Liver (tissue), 9 donors: Measurements from ENCODE around the gene ADCYAP1R1. TPM values are rescaled to one million over a fixed set of nuclear protein-coding genes. Genes with fewer than 3 reads are reported as not detected.

Source experiments
- DNase-seq: peaks from one replicate; pipeline ENCODE4 v3.0.0-alpha.2; 2017; ENCODE audit warnings: low spot score
- H3K27ac ChIP-seq, 2 donors: one replicate each; pipeline ENCODE4 v1.7.0; 2013; ENCODE audit warnings: inconsistent platforms in 2 of 2, low read length in 2 of 2, control low read depth in 1 of 2, low read depth in 1 of 2, mild to moderate bottlenecking in 1 of 2
- H3K27me3 ChIP-seq, 4 donors: one replicate each; pipeline versions ENCODE4 v1.6.1 to v1.7.0; 2013; ENCODE audit warnings: low read length in 3 of 4, inconsistent platforms in 1 of 4, mild to moderate bottlenecking in 1 of 4, moderate library complexity in 1 of 4; ENCODE audit not compliant: control insufficient read depth in 4 of 4, insufficient read depth in 4 of 4
- H3K36me3 ChIP-seq, 4 donors: one replicate each; pipeline versions ENCODE4 v1.6.1 to v1.7.0; 2013; ENCODE audit warnings: low read length in 3 of 4, mild to moderate bottlenecking in 3 of 4, low read depth in 1 of 4, moderate library complexity in 1 of 4; ENCODE audit not compliant: control insufficient read depth in 4 of 4, insufficient read depth in 3 of 4
- H3K4me1 ChIP-seq, 4 donors: one replicate each; pipeline versions ENCODE4 v1.6.1 to v1.7.0; 2013; ENCODE audit warnings: low read length in 3 of 4, mild to moderate bottlenecking in 3 of 4, moderate library complexity in 1 of 4; ENCODE audit not compliant: control insufficient read depth in 4 of 4, insufficient read depth in 4 of 4
- H3K4me3 ChIP-seq, 3 donors: one replicate each; pipeline versions ENCODE4 v1.6.1 to v1.7.0; 2013; ENCODE audit warnings: low read length in 3 of 3, control low read depth in 1 of 3, low read depth in 1 of 3, mild to moderate bottlenecking in 1 of 3
- H3K9ac ChIP-seq, 2 donors: one replicate each; pipeline ENCODE4 v1.7.0; 2013; ENCODE audit warnings: low read length in 2 of 2, mild to moderate bottlenecking in 2 of 2, moderate library complexity in 2 of 2, control low read depth in 1 of 2, low read depth in 1 of 2
- H3K9me3 ChIP-seq, 4 donors: one replicate each; pipeline versions ENCODE4 v1.6.1 to v1.7.0; 2013; ENCODE audit warnings: low read length in 3 of 4; ENCODE audit not compliant: control insufficient read depth in 4 of 4
- CTCF ChIP-seq: fragments of 150-350 bp; IDR thresholded peaks from 2 replicates; pipeline ENCODE4 v1.5.1; 2017; ENCODE audit warnings: improper control_type of control experiment, low read depth, low read length; ENCODE audit not compliant: missing input control
- EGR1 ChIP-seq, 2 donors: IDR thresholded peaks; 2 replicates each; pipeline ENCODE4 v1.6.1; 2016 to 2018; ENCODE audit warnings: antibody characterized with exemption in 2 of 2, low read depth in 2 of 2
- FOXA1 ChIP-seq: IDR thresholded peaks from 2 replicates; pipeline ENCODE4 v1.6.1; 2016; ENCODE audit warnings: antibody characterized with exemption
- FOXA2 ChIP-seq: IDR thresholded peaks from 2 replicates; pipeline ENCODE4 v1.6.1; 2016; ENCODE audit warnings: antibody characterized with exemption
- HNF4A ChIP-seq, 2 donors: conservative IDR thresholded peaks; 2 replicates each; pipeline ENCODE4 v1.6.1; 2016; ENCODE audit warnings: antibody characterized with exemption in 2 of 2, mild to moderate bottlenecking in 2 of 2
- HNF4G ChIP-seq: IDR thresholded peaks from 2 replicates; pipeline ENCODE4 v1.6.1; 2016; ENCODE audit warnings: antibody characterized with exemption
- JUND ChIP-seq, 2 donors: IDR thresholded peaks; 2 replicates each; pipeline ENCODE4 v1.6.1; 2016; ENCODE audit warnings: antibody characterized with exemption in 2 of 2
- MAX ChIP-seq: IDR thresholded peaks from 2 replicates; pipeline ENCODE4 v1.6.1; 2016; ENCODE audit warnings: antibody characterized with exemption
- NR2F2 ChIP-seq: IDR thresholded peaks from 2 replicates; pipeline ENCODE4 v1.6.1; 2016; ENCODE audit warnings: antibody characterized with exemption
- RAD21 ChIP-seq, 2 donors: IDR thresholded peaks; 2 replicates each; pipeline ENCODE4 v1.6.1; 2016; ENCODE audit warnings: antibody characterized with exemption in 2 of 2, mild to moderate bottlenecking in 2 of 2
- REST ChIP-seq: IDR thresholded peaks from 2 replicates; pipeline ENCODE4 v1.6.1; 2016; ENCODE audit warnings: antibody characterized with exemption, mild to moderate bottlenecking
- RXRA ChIP-seq, 2 donors: IDR thresholded peaks; 2 replicates each; pipeline ENCODE4 v1.6.1; 2017 to 2018; ENCODE audit warnings: antibody characterized with exemption in 2 of 2, mild to moderate bottlenecking in 1 of 2
- SP1 ChIP-seq: IDR thresholded peaks from 2 replicates; pipeline ENCODE4 v1.6.1; 2018; ENCODE audit warnings: antibody characterized with exemption, mild to moderate bottlenecking
- TAF1 ChIP-seq: conservative IDR thresholded peaks from 2 replicates; pipeline ENCODE4 v1.6.1; 2016; ENCODE audit warnings: antibody characterized with exemption, mild to moderate bottlenecking
- YY1 ChIP-seq: IDR thresholded peaks from 2 replicates; pipeline ENCODE4 v1.6.1; 2016; ENCODE audit warnings: antibody characterized with exemption, mild to moderate bottlenecking
- WGBS: extraction: QIAGEN DNeasy Blood & Tissue Kit; methylation state at CpG from one replicate; pipeline ENCODE4 v1.1.7; 2013; 5-methylcytosine and 5-hydroxymethylcytosine counted together
- polyA plus RNA-seq, 2 donors: library from polyadenylated mRNA; stranded (reverse) in 1 of 2; unstranded in 1 of 2; fragments of 200-250 nt in 1 of 2; fragments of >200 nt in 1 of 2; fragmentation: Nextera tagmentation in 1 of 2; extraction: Ambion mirVana in 1 of 2; gene quantifications; one replicate each; pipeline versions ENCODE4 v1.2.1 to v1.2.3, GENCODE V29; 2013 to 2015
- total RNA-seq, 2 donors: library from RNA; depleted of rRNA; stranded (reverse); fragments of >200 nt; gene quantifications; one replicate each; pipeline ENCODE4 v1.2.3, GENCODE V29; 2014
- donor health status: healthy.
- donor health status: healthy.
- donor health status: healthy.
- donor health status: healthy.
- donor health status: healthy.

Gene ADCYAP1R1
- total and polyA plus RNA-seq, 4 donors = 0.05 to 0.67 (median 0.12) TPM; not detected in 1

- no peak for TF ChIP-seq FOXA2
Observed at GRCh38 chr7:31066516-31067130, 14.5 kb downstream of the ADCYAP1R1 start (continued).

- Histone ChIP-seq H3K27ac (no peak overlapping the region), H3K4me3 (no peak overlapping the region), H3K9me3 (no peaks in the 10 kb centered on the region), H3K9ac (no peak overlapping the region), H3K27me3 (no peaks in the 10 kb centered on the region), H3K36me3 (no peaks in the 10 kb centered on the region), H3K4me1 (no peaks in the 10 kb centered on the region)
- WGBS = 89% methylated on average over 3 of the region's 3 CpGs
- TF ChIP-seq RAD21 (IDR thresholded peaks at IDR 0.05) = no peak
- no peak for TF ChIP-seq FOXA2
- TF ChIP-seq RXRA (IDR thresholded peaks at IDR 0.05) = no peak
- DNase-seq = no peak
Observed at GRCh38 chr7:31067491-31067890, 15.4 kb downstream of the ADCYAP1R1 start.

- no peaks in the 10 kb centered on the region for H3K9me3 ChIP-seq
- H3K27me3 ChIP-seq = no peaks in the 10 kb centered on the region
- 88% methylated on average over 16 of the region's 16 CpGs for WGBS
- no peaks in the 10 kb centered on the region for H3K4me1 ChIP-seq
- TF ChIP-seq MAX (no peak), CTCF (no peak), TAF1 (no peak), YY1 (no peak), REST (no peak), NR2F2 (no peak), RXRA (IDR thresholded peaks at IDR 0.05) (no peak), HNF4A (conservative IDR thresholded peaks at IDR 0.05) (no peak), FOXA1 (no peak), HNF4G (no peak), FOXA2 (no peak), EGR1 (IDR thresholded peaks at IDR 0.05; ENCODE audit: low read depth in 2 of 2) (no peak), SP1 (no peak), JUND (IDR thresholded peaks at IDR 0.05) (no peak)
- H3K36me3 ChIP-seq = no peaks in the 10 kb centered on the region
- H3K27ac ChIP-seq = no peak overlapping the region
- H3K4me3 ChIP-seq = no peak overlapping the region
- no peak overlapping the region for H3K9ac ChIP-seq
- DNase-seq = no peak
Observed at GRCh38 chr7:31068006-31068675, 16.0 kb downstream of the ADCYAP1R1 start.
